Panc1 (cell line): Measurements from ENCODE around the gene DENND4B. TPM values are rescaled to one million over a fixed set of nuclear protein-coding genes. Genes with fewer than 3 reads are reported as not detected.

Experiments
- ATAC-seq: fragments of 200-7000 bp; cut with Tn5 transposase; 2 replicates; pipeline ENCODE4 v1.9.1; 2020; ENCODE audit warnings: mild to moderate bottlenecking, moderate library complexity
- BruUV-seq: library from RNA; stranded (reverse); fragments of 400-500 nt; replicated peaks from 2 replicates; lab custom pipeline; 2021; lab: Mats Ljungman, UMichigan
- CTCF ChIA-PET: fragments of 300-600 bp; sonication (Branson Sonifier 250); formaldehyde crosslinking; loops from one replicate; lab custom pipeline; 2022; ENCODE audit warnings: antibody characterized with exemption; lab: Charles Lee
- POLR2A ChIA-PET: fragments of 300-600 bp; sonication (Branson Sonifier 250); formaldehyde crosslinking; loops from one replicate; lab custom pipeline; 2022; ENCODE audit warnings: antibody characterized with exemption; lab: Charles Lee
- DNase-seq: peaks from one replicate; pipeline ENCODE4 v3.0.0-alpha.2; 2010; ENCODE audit warnings: low read depth, low spot score
- H3K27ac ChIP-seq: 2 replicates; pipeline ENCODE4 v1.5.1; 2011; ENCODE audit warnings: mild to moderate bottlenecking, low read length, inconsistent platforms
- H3K27me3 ChIP-seq: fragments of 200-500 bp; sonication (Bioruptor generic); 2 replicates; pipeline ENCODE4 v1.6.0; 2014; ENCODE audit warnings: low read length, inconsistent platforms; ENCODE audit not compliant: control insufficient read depth, insufficient read depth
- H3K36me3 ChIP-seq: fragments of 200-500 bp; sonication (Bioruptor generic); 2 replicates; pipeline ENCODE4 v1.5.1; 2014; ENCODE audit warnings: inconsistent platforms, mild to moderate bottlenecking, low read length, moderate library complexity; ENCODE audit not compliant: control insufficient read depth, insufficient read depth
- H3K4me1 ChIP-seq: 2 replicates; pipeline ENCODE4 v1.5.1; 2011; ENCODE audit warnings: inconsistent platforms, mild to moderate bottlenecking, low read length, moderate library complexity; ENCODE audit not compliant: control insufficient read depth, insufficient read depth
- H3K4me3 ChIP-seq, 2 experiments: 2 replicates each; pipeline ENCODE4 v1.5.1; 2011 to 2012; ENCODE audit warnings: low read depth in 2 of 2, low read length in 2 of 2, mild to moderate bottlenecking in 2 of 2, inconsistent platforms in 1 of 2, moderate library complexity in 1 of 2
- H3K9me3 ChIP-seq: fragments of 200-500 bp; sonication (Bioruptor generic); 2 replicates; pipeline ENCODE4 v1.5.1; 2014; ENCODE audit warnings: low read depth, mild to moderate bottlenecking, inconsistent platforms, low read length, moderate library complexity; ENCODE audit not compliant: control insufficient read depth, insufficient read depth
- POLR2AphosphoS5 ChIP-seq: IDR thresholded peaks from 2 replicates; pipeline ENCODE4 v1.6.1; 2012; ENCODE audit warnings: mild to moderate bottlenecking, low read depth, low read length, moderate library complexity
- SIN3A ChIP-seq: IDR thresholded peaks from 2 replicates; pipeline ENCODE4 v1.6.1; 2012; ENCODE audit warnings: low read depth, mild to moderate bottlenecking, low read length, moderate library complexity, borderline replicate concordance; ENCODE audit not compliant: insufficient read depth
- TCF7L2 ChIP-seq: IDR thresholded peaks from 2 replicates; pipeline ENCODE4 v1.6.1; 2011; ENCODE audit warnings: mild to moderate bottlenecking, low read depth, low read length, inconsistent platforms
- in situ Hi-C: cut with HindIII; loops from 2 replicates; pipeline ENCODE4 v1.10.0; 2016; ENCODE audit warnings: low sequenced_read_pairs, low pct_unique_long_range_greater_than_20kb
- intact Hi-C: fragments of 100-400 bp; cut with micrococcal nuclease; formaldehyde crosslinking; loops from one replicate; pipeline ENCODE4 v1.10.0; 2022; ENCODE audit not compliant: unreplicated experiment
- total RNA-seq: library from RNA; stranded (reverse); gene quantifications from one replicate; pipeline ENCODE4 v1.2.1, GENCODE V29; 2021; ENCODE audit not compliant: unreplicated experiment
- TF ChIP-seq, protein P1 (sequence below), 2 experiments: IDR thresholded peaks; 2 replicates each; pipeline ENCODE4 v1.6.1; 2011 to 2012; ENCODE audit warnings: low read depth in 2 of 2, control low read depth in 1 of 2, low read length in 1 of 2, mild to moderate bottlenecking in 1 of 2, moderate library complexity in 1 of 2; ENCODE audit not compliant: insufficient read depth in 1 of 2
- TF ChIP-seq, protein P2 (sequence below): fragments of 450-650 bp; IDR thresholded peaks from 2 replicates; pipeline ENCODE4 v1.5.1; 2017; ENCODE audit warnings: mild to moderate bottlenecking

DENND4B gene
- total RNA-seq, 1 experiment from 2014 or later, result 56.2 TPM

- POLR2A ChIA-PET, result no interaction called here
- Histone ChIP-seq H3K27me3 (no peaks in the 10 kb centered on the region), H3K27ac (no peak overlapping the region), H3K4me1 (peaks cover 12% of the 10 kb centered on the region), H3K36me3 (peaks cover 18% of the 10 kb centered on the region), H3K4me3 (no peak overlapping the region), H3K9me3 (no peaks in the 10 kb centered on the region)
- no peak for DNase-seq
- TF ChIP-seq TCF7L2 (no peak), SIN3A (no peak), POLR2AphosphoS5 (no peak)
- TF ChIP-seq, protein P1, sequence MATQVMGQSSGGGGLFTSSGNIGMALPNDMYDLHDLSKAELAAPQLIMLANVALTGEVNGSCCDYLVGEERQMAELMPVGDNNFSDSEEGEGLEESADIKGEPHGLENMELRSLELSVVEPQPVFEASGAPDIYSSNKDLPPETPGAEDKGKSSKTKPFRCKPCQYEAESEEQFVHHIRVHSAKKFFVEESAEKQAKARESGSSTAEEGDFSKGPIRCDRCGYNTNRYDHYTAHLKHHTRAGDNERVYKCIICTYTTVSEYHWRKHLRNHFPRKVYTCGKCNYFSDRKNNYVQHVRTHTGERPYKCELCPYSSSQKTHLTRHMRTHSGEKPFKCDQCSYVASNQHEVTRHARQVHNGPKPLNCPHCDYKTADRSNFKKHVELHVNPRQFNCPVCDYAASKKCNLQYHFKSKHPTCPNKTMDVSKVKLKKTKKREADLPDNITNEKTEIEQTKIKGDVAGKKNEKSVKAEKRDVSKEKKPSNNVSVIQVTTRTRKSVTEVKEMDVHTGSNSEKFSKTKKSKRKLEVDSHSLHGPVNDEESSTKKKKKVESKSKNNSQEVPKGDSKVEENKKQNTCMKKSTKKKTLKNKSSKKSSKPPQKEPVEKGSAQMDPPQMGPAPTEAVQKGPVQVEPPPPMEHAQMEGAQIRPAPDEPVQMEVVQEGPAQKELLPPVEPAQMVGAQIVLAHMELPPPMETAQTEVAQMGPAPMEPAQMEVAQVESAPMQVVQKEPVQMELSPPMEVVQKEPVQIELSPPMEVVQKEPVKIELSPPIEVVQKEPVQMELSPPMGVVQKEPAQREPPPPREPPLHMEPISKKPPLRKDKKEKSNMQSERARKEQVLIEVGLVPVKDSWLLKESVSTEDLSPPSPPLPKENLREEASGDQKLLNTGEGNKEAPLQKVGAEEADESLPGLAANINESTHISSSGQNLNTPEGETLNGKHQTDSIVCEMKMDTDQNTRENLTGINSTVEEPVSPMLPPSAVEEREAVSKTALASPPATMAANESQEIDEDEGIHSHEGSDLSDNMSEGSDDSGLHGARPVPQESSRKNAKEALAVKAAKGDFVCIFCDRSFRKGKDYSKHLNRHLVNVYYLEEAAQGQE (IDR thresholded peaks at IDR 0.05; ENCODE audit: insufficient read depth in 1 of 2, low read depth in 2 of 2, low read length in 1 of 2), result no peak
- ATAC-seq, result no peak
- intact Hi-C loops, result no loop called here
- BruUV-seq, result no TSS peak
- CTCF ChIA-PET, result interaction anchor here (0.7 kb wide), 1 partner anchor 195 kb away, joined by 3 read pairs; no protein-coding TSS in a partner anchor
- in situ Hi-C loops, result no loop called here
Measured at GRCh38 chr1:153995202-153995601, 48.7 kb upstream of the DENND4B start.

DNA sequence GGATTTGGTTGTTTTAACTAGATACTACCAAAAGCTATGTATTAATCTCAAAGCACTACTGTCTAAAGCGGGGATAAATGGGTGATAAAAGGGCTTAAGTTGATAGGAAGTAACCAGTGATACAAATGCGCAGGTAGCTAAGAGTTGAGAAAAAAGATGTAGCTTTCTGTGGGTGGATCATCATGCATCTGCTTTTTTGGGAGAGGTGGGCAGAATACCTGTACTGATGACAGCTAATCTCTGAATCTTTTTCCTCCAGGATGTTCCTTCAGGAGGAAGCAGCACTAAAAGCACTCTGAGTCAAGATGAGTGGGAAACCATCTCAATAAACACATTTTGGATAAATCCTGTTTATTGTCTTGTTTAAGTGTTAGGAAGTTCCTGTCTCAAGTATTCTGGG lies 45.3 kb upstream of the DENND4B start:
- H3K4me1 ChIP-seq, result peaks cover 12% of the 10 kb centered on the region
- CTCF ChIA-PET, result no interaction called here
- H3K36me3 ChIP-seq, result peaks cover 18% of the 10 kb centered on the region
- no peaks in the 10 kb centered on the region for H3K27me3 ChIP-seq
- BruUV-seq, result no TSS peak
- POLR2A ChIA-PET, result no interaction called here
- ATAC-seq (no peak), DNase-seq (no peak)
- peak overlapping the region; percentile 97 for H3K27ac ChIP-seq
- H3K9me3 ChIP-seq, result no peaks in the 10 kb centered on the region
- in situ Hi-C loops (no loop called here), intact Hi-C loops (no loop called here)
- peak overlapping the region; percentile 87 to 92 for H3K4me3 ChIP-seq
- TF ChIP-seq, protein P1 (IDR thresholded peaks at IDR 0.05; ENCODE audit: insufficient read depth in 1 of 2, low read depth in 2 of 2, low read length in 1 of 2), result no peak
- TF ChIP-seq SIN3A (no peak), TCF7L2 (no peak), POLR2AphosphoS5 (no peak)
- TF ChIP-seq, protein P2, sequence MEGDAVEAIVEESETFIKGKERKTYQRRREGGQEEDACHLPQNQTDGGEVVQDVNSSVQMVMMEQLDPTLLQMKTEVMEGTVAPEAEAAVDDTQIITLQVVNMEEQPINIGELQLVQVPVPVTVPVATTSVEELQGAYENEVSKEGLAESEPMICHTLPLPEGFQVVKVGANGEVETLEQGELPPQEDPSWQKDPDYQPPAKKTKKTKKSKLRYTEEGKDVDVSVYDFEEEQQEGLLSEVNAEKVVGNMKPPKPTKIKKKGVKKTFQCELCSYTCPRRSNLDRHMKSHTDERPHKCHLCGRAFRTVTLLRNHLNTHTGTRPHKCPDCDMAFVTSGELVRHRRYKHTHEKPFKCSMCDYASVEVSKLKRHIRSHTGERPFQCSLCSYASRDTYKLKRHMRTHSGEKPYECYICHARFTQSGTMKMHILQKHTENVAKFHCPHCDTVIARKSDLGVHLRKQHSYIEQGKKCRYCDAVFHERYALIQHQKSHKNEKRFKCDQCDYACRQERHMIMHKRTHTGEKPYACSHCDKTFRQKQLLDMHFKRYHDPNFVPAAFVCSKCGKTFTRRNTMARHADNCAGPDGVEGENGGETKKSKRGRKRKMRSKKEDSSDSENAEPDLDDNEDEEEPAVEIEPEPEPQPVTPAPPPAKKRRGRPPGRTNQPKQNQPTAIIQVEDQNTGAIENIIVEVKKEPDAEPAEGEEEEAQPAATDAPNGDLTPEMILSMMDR, result no peak
